PC-3 (cell line): Measurements from ENCODE around the gene HIBCH. TPM values are rescaled to one million over a fixed set of nuclear protein-coding genes. Genes with fewer than 3 reads are reported as not detected.

Experiments used
- ATAC-seq: fragments of 200-7000 bp; cut with Tn5 transposase; 2 replicates; pipeline ENCODE4 v1.9.1; 2020; ENCODE audit warnings: mild to moderate bottlenecking, moderate library complexity
- BruUV-seq: library from RNA; stranded (reverse); fragments of 400-500 nt; replicated peaks from 2 replicates; lab custom pipeline; 2021; lab: Mats Ljungman, UMichigan
- CTCF ChIA-PET: fragments of 300-600 bp; sonication (Branson Sonifier 250); formaldehyde crosslinking; loops from one replicate; lab custom pipeline; 2022; ENCODE audit warnings: antibody characterized with exemption; lab: Charles Lee
- POLR2A ChIA-PET: fragments of 300-600 bp; sonication (Branson Sonifier 250); formaldehyde crosslinking; loops from one replicate; lab custom pipeline; 2022; ENCODE audit warnings: antibody characterized with exemption; ENCODE audit not compliant: unreplicated experiment; lab: Charles Lee
- DNase-seq: peaks from one replicate; pipeline ENCODE4 v3.0.0-alpha.2; 2015
- H2AFZ ChIP-seq: fragments of 300-600 bp; sonication (generic); 2 replicates; pipeline ENCODE4 v1.6.0; 2016; ENCODE audit warnings: antibody characterized with exemption, low read length
- H3F3A ChIP-seq: fragments of 300-600 bp; sonication (generic); one replicate; pipeline ENCODE4 v1.6.0; 2017; ENCODE audit warnings: antibody characterized with exemption, low read length, control low read depth, mild to moderate bottlenecking; ENCODE audit not compliant: unreplicated experiment
- H3K27ac ChIP-seq: fragments of 300-600 bp; sonication (generic); 2 replicates; pipeline ENCODE4 v1.5.1; 2016; ENCODE audit warnings: mild to moderate bottlenecking, low read length
- H3K27me3 ChIP-seq: fragments of 300-600 bp; sonication (generic); 2 replicates; pipeline ENCODE4 v1.6.1; 2016; ENCODE audit warnings: low read length, mixed read lengths
- H3K36me3 ChIP-seq: fragments of 300-600 bp; sonication (generic); 2 replicates; pipeline ENCODE4 v1.6.1; 2016; ENCODE audit warnings: low read depth, mixed run types, low read length, mixed read lengths
- H3K4me1 ChIP-seq: fragments of 300-600 bp; sonication (generic); 2 replicates; pipeline ENCODE4 v1.5.1; 2016; ENCODE audit warnings: low read length; ENCODE audit not compliant: insufficient read depth
- H3K4me2 ChIP-seq: fragments of 300-600 bp; sonication (generic); 2 replicates; pipeline ENCODE4 v1.6.0; 2016; ENCODE audit warnings: low read length
- H3K4me3 ChIP-seq: fragments of 300-600 bp; sonication (generic); 2 replicates; pipeline ENCODE4 v1.5.1; 2016; ENCODE audit warnings: mild to moderate bottlenecking, low read length, mixed read lengths
- H3K79me2 ChIP-seq: fragments of 300-600 bp; sonication (generic); 2 replicates; pipeline ENCODE4 v1.6.1; 2017; ENCODE audit warnings: low read length, mixed read lengths
- H3K9ac ChIP-seq: fragments of 300-600 bp; sonication (generic); 2 replicates; pipeline ENCODE4 v1.6.0; 2016; ENCODE audit warnings: mild to moderate bottlenecking, low read length
- H3K9me2 ChIP-seq: fragments of 300-600 bp; sonication (generic); replicated peaks from 2 replicates; pipeline ENCODE4 v1.6.1; 2016; ENCODE audit warnings: mixed run types, low read length, mixed read lengths
- H3K9me3 ChIP-seq: fragments of 300-600 bp; sonication (generic); 2 replicates; pipeline ENCODE4 v1.6.1; 2016; ENCODE audit warnings: low read length, mixed read lengths
- H4K20me1 ChIP-seq: fragments of 300-600 bp; sonication (generic); 2 replicates; pipeline ENCODE4 v1.6.1; 2016; ENCODE audit warnings: low read length, mixed read lengths
- CTCF ChIP-seq: fragments of 300-600 bp; sonication (generic); conservative IDR thresholded peaks from 2 replicates; pipeline ENCODE4 v1.5.1; 2017; ENCODE audit warnings: antibody characterized with exemption, low read depth, mild to moderate bottlenecking, low read length
- EZH2 ChIP-seq: fragments of 300-600 bp; sonication (generic); IDR thresholded peaks from one replicate; pipeline ENCODE4 v1.6.1; 2017; ENCODE audit warnings: antibody characterized with exemption, mild to moderate bottlenecking, low read length; ENCODE audit not compliant: unreplicated experiment
- EZH2phosphoT487 ChIP-seq: fragments of 300-600 bp; sonication (generic); IDR thresholded peaks from 2 replicates; pipeline ENCODE4 v1.6.1; 2018; ENCODE audit warnings: mild to moderate bottlenecking, antibody characterized with exemption, low read length, borderline replicate concordance
- intact Hi-C: fragments of 100-400 bp; cut with micrococcal nuclease; formaldehyde crosslinking; loops from 2 replicates; pipeline ENCODE4 v1.9.0; 2023
- total RNA-seq: library from RNA; depleted of rRNA; stranded (reverse); fragments of >200 nt; gene quantifications from 2 replicates; pipeline ENCODE4 v1.2.3, GENCODE V29; 2014

HIBCH gene
- total RNA-seq, 1 experiment from 2014 or later, result 12.0 TPM

GRCh38 chr2:190202018-190202417 lies 117.6 kb downstream of the HIBCH start:
- no peak for ATAC-seq
- Histone ChIP-seq H3K79me2 (no peaks in the 10 kb centered on the region), H3K36me3 (peaks cover 8% of the 10 kb centered on the region; the same call in 1 of the 2 replicates), H3K27me3 (no peaks in the 10 kb centered on the region), H3K4me2 (no peak overlapping the region), H3K9ac (no peak overlapping the region), H3K4me1 (peaks cover 6% of the 10 kb centered on the region; the same call in 1 of the 2 replicates), H4K20me1 (no peaks in the 10 kb centered on the region), H3K27ac (no peak overlapping the region), H3F3A (no peaks in the 10 kb centered on the region), H3K9me3 (no peaks in the 10 kb centered on the region), H2AFZ (no peak overlapping the region), H3K4me3 (no peak overlapping the region), H3K9me2 (no peaks in the 10 kb centered on the region)
- ChIA-PET POLR2A (no interaction called here), CTCF (no interaction called here)
- BruUV-seq, result no TSS peak
- DNase-seq, result no peak
- TF ChIP-seq EZH2phosphoT487 (no peak), EZH2 (no peak), CTCF (no peak)
- intact Hi-C loops, result loop anchor here (1.0 to 5.0 kb wide), 4 partner anchors 75 to 181 kb away; partner anchors contain the start of gene HIBCH

GRCh38 chr2:190200603-190201002 lies 119.0 kb downstream of the HIBCH start:
- DNase-seq, result no peak
- Histone ChIP-seq H3K9me2 (no peaks in the 10 kb centered on the region), H3K4me1 (peaks cover 6% of the 10 kb centered on the region; the same call in 1 of the 2 replicates), H3K4me3 (no peak overlapping the region), H3K27ac (no peak overlapping the region), H3F3A (no peaks in the 10 kb centered on the region), H2AFZ (no peak overlapping the region), H3K36me3 (peaks cover 8% of the 10 kb centered on the region; the same call in 1 of the 2 replicates), H3K4me2 (no peak overlapping the region), H3K79me2 (no peaks in the 10 kb centered on the region), H3K27me3 (no peaks in the 10 kb centered on the region), H4K20me1 (no peaks in the 10 kb centered on the region), H3K9ac (no peak overlapping the region), H3K9me3 (no peaks in the 10 kb centered on the region)
- ChIA-PET POLR2A (no interaction called here), CTCF (no interaction called here)
- BruUV-seq, result no TSS peak
- ATAC-seq, result no peak
- intact Hi-C loops, result loop anchor here (5.0 kb wide), 2 partner anchors 113 to 117 kb away; partner anchors contain the start of gene HIBCH
- TF ChIP-seq EZH2phosphoT487 (no peak), CTCF (no peak), EZH2 (no peak)

GRCh38 chr2:190199530-190199929 lies 120.1 kb downstream of the HIBCH start:
- H3K4me1 ChIP-seq, result peaks cover 6% of the 10 kb centered on the region; the same call in 1 of the 2 replicates
- intact Hi-C loops, result no loop called here
- ChIA-PET CTCF (interaction anchor here (0.6 kb wide), 1 partner anchor 120 kb away, joined by 3 read pairs; the partner anchor contains the start of gene HIBCH), POLR2A (no interaction called here)
- H4K20me1 ChIP-seq, result no peaks in the 10 kb centered on the region
- no peaks in the 10 kb centered on the region for H3K79me2 ChIP-seq
- no TSS peak for BruUV-seq
- H3K9me3 ChIP-seq, result no peaks in the 10 kb centered on the region
- DNase-seq (no peak), ATAC-seq (no peak)
- H3K9me2 ChIP-seq, result no peaks in the 10 kb centered on the region
- H3K4me3 ChIP-seq, result no peak overlapping the region
- no peak overlapping the region for H3K27ac ChIP-seq
- H3K27me3 ChIP-seq, result no peaks in the 10 kb centered on the region
- TF ChIP-seq EZH2phosphoT487 (no peak), CTCF (no peak), EZH2 (no peak)
- no peaks in the 10 kb centered on the region for H3F3A ChIP-seq
- no peak overlapping the region for H3K9ac ChIP-seq
- no peak overlapping the region for H3K4me2 ChIP-seq
- peaks cover 8% of the 10 kb centered on the region; the same call in 1 of the 2 replicates for H3K36me3 ChIP-seq
- no peak overlapping the region for H2AFZ ChIP-seq
